GM12864 (cell line): Measurements from ENCODE around the gene RREB1.

Experiments
- DNase-seq: peaks from one replicate; pipeline ENCODE4 v3.0.0-alpha.2; 2011; ENCODE audit warnings: low read depth
- H3K4me3 ChIP-seq: 2 replicates; pipeline ENCODE4 v1.5.1; 2011; ENCODE audit warnings: mild to moderate bottlenecking, low read depth, low read length, control low read depth
- CTCF ChIP-seq: IDR thresholded peaks from 2 replicates; pipeline ENCODE4 v1.5.1; 2011; ENCODE audit warnings: low read depth, mild to moderate bottlenecking, moderate library complexity, low read length, control low read depth, inconsistent platforms; ENCODE audit errors: missing control alignments

RREB1 gene

DNA sequence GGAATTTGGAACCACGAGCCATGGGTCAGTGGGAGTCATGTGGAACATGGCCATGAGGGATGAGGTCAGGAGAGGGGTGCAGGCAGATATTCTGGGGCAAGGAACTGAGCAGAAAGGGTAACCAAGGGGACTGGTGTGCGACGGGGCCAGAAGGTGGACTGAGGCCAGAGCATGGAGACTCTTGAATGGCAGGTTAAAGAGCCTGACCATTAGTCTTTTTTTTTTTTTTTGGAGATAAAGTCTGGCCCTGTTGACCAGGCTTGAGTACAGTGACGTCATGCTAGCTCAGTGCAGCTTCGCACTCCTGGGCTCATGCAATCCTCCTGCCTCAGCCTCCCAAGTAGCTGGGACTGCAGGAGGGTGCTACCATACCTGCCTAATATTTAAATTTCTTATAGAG is 64.0 kb downstream of the RREB1 start:
- no peak for TF ChIP-seq CTCF
- H3K4me3 ChIP-seq, result no peak overlapping the region
- DNase-seq, result no peak

- no peak for DNase-seq
- H3K4me3 ChIP-seq, result no peak overlapping the region
- no peak for TF ChIP-seq CTCF
These were observed 64.9 kb downstream of the RREB1 start for GRCh38 chr6:7172649-7173048.

GRCh38 chr6:7173843-7174503 is 66.2 kb downstream of the RREB1 start:
- no peak overlapping the region for H3K4me3 ChIP-seq
- no peak for TF ChIP-seq CTCF
- no peak for DNase-seq

DNA sequence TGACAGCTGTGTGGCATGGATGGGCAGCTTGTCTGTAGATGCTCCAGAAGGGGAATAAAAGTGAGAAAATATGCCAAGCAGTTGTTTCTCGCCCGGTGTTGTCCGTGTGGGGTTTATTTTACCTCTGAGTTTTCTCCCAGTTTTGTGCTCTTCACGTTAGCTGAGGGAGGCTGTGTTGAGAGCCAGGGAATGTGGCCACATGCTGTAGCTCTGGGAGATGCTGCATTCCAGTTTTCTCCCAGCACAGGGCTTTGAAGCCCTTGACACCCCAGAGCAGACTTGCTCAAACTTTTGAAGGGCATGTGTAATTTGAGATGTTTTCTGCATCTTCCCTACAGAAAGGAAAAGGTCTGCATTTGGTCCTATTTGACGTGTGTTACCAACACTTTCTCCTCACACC is 67.7 kb downstream of the RREB1 start:
- TF ChIP-seq CTCF, result no peak
- DNase-seq, result no peak
- no peak overlapping the region for H3K4me3 ChIP-seq

GRCh38 chr6:7176208-7176607 is 68.4 kb downstream of the RREB1 start:
- no peak for DNase-seq
- no peak overlapping the region for H3K4me3 ChIP-seq
- TF ChIP-seq CTCF, result no peak

GRCh38 chr6:7178280-7178679 is 70.5 kb downstream of the RREB1 start:
- H3K4me3 ChIP-seq, result no peak overlapping the region
- no peak for DNase-seq
- no peak for TF ChIP-seq CTCF

GRCh38 chr6:7180751-7181150 is 73.0 kb downstream of the RREB1 start:
- H3K4me3 ChIP-seq, result no peak overlapping the region
- DNase-seq, result no peak
- TF ChIP-seq CTCF, result no peak
